HG03175 (cell line): ENCODE measurements around the gene CPEB3.
A peak's percentile ranks its signal among the peaks of the same experiment; 100 is the strongest.
"Not testable (repeated sequence)": the region's sequence is repeated elsewhere in the genome, so short reads cannot be mapped to it uniquely, and the experiment has no call there.

Source experiments
- ATAC-seq: cut with Tn5 transposase; IDR thresholded peaks from one replicate; pipeline ENCODE4 v1.9.1; 2021; ENCODE audit warnings: mild to moderate bottlenecking, moderate library complexity; ENCODE audit not compliant: unreplicated experiment

The CPEB3 gene

DNA sequence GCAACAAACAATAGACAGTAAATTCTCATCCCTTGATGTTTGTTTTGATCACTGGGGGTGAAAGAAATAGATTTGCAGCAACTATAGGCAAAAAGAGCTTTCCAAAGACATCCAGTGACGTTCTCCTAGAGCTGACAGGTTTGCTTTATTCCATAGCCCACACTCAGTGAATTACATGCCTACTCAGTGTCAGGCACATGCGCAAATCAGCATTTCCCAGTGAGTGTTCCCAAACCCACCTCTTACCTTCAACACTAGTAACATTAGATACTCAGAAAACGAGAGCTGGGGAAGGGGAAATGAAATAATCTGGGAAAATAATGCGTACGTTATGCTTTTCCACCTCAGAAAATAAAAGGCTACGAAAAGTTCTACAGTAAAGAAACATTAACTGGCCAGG is 144.1 kb downstream of the CPEB3 start:
- ATAC-seq = no peak

DNA sequence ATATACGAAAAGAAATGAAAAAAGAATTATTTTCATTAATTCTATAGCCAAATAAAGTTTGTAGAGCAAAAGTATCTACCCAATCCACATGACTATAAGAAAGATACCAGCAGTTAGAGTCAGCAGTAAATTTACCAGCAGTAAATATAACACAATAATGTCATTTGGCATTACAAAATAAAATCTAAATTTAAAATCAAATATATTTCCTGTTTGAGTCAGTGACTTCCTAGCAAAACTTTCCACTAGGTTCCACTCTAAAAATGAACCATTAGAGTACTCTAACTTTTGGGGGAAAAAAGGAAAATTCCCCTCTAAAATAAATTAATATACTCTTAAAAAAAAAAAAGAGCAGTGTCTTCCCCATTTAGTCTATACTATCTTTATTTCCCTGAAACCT is 144.8 kb downstream of the CPEB3 start:
- no peak for ATAC-seq

DNA sequence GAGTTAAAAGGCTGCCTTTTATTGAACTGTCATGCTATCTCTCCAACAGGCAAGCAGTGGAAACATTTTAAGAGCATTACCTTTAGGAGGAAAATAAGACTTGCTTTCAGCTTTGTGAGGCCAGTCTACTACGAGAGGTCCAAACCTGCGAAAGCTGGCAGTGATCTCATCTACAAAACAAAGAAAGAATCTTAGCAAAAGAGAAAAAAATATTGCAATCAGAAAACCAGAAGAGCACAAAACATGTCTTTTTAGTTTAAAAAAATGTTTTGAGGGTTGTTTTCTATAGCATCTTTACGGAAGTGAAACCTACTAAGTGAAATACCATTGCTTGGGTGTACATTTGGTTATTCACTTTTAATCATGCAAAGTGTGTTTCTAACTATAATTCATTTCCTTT is 147.9 kb downstream of the CPEB3 start:
- ATAC-seq = peak; percentile 77

DNA sequence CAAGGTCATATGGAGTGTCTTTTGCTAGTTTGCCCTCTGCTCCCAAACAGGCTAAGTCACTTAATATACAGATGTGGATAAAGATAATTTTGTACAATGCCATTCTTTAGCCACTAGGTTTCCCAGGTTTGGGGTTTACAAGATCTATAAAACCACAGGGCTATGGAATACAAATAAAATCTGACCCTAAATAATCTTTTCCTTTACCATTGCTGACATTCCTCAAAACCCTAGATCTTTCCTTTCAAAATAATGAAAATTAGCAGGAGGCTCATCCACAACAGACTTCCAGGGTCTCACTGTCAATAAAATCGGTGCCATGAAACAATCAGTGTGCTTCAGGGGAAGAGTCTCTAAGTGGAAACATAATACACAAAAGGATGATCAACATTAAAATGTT is 148.4 kb downstream of the CPEB3 start:
- ATAC-seq = no peak

DNA sequence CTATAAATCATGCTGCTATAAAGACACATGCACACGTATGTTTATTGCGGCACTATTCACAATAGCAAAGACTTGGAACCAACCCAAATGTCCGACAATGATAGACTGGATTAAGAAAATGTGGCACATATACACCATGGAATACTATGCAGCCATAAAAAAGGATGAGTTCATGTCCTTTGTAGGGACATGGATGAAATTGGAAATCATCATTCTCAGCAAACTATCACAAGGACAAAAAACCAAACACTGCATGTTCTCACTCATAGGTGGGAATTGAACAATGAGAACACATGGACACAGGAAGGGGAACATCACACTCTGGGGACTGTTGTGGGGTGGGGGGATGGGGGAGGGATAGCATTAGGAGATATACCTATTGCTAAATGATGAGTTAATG is 149.7 kb downstream of the CPEB3 start:
- not testable (repeated sequence) for ATAC-seq

DNA sequence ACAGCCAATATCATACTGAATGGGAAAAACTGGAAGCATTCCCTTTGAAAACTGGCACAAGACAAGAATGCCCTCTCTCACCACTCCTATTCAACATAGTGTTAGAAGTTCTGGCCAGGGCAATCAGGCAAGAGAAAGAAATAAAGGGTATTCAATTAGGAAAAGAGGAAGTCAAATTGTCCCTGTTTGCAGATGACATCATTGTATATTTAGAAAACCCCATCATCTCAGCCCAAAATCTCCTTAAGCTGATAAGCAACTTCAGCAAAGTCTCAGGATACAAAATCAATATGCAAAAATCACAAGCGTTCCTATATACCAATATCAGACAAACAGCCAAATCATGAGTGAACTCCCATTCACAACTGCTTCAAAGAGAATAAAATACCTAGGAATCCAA is 156.8 kb downstream of the CPEB3 start:
- ATAC-seq = not testable (repeated sequence)

DNA sequence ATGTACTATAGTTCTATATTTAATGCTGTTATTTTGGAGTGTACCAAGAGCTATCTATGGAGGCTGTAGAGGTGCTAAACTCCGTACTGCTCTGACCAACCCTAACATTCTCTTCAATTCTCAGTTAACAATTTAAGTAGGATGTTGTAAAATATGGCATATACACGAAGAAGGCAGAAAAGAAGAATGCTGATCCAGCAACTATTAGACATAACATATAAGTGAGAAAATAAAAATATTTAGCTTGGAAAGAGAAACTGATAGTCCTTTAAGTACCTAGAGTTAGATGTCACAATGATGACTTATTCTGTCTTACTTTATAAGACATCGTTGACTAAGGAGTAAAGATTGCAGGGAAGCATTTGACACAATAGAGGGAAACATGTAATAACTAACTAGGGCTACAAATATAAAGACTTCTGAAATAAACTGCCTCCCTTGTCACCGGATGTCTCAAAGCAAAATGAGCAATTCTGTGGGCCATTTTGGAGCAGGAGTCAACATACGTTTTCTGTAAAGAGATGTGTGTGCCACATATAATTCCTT is 159.5 kb downstream of the CPEB3 start:
- no peak for ATAC-seq

DNA sequence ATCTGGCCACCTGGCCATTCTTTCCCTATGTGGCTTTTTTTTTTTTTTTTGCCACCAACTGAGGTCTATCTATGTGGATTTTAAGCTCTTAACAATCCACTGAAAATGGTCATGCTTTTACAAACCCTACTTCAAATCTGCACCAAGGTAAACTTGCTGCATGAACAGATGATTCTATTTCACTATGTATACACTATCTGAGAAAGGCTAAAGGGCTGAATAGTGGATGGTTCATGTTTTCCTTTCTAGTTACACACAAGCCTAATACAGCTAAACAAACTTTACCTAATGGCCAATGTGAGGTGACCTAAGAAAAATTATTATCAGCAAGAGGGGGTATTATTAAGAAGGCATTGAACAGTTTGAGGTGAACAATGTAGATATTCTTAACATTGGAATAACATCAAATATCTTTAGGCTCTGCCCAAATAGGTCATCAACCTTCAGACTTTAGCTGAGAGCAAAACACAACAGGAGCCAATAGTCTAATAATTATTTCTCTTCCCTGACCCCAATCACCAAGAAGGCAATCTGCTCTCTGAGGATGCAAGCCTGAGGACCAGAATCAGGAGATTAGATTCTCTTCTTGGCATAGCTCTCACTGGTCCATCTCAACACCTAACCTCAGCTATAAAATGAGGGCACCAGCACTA is 160.1 kb downstream of the CPEB3 start:
- no peak for ATAC-seq

DNA sequence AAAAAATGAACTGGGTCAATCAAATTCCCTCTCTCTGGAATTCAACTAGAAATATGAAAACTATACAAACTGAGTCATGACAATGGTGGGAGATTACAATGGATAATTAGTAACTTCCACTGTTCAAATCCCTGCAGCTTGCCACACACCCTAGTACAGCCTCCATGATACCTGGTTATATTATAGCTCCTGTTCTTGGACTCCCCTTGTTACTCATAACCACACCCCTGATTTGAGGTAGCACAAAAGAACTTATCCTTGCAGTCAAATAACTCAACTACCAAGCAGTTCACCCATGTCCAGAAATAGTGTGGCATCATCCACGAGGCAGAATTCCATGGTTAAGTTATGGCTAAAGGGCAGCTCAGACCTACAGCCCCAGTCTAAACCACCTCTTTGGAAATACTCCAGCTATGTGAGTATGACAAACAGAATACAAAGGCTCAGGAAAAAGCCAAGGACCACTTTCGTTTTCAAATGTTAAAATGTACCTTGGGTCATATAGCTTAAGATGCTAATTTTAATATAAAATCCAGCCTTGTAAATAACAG is 164.7 kb downstream of the CPEB3 start:
- ATAC-seq = no peak

DNA sequence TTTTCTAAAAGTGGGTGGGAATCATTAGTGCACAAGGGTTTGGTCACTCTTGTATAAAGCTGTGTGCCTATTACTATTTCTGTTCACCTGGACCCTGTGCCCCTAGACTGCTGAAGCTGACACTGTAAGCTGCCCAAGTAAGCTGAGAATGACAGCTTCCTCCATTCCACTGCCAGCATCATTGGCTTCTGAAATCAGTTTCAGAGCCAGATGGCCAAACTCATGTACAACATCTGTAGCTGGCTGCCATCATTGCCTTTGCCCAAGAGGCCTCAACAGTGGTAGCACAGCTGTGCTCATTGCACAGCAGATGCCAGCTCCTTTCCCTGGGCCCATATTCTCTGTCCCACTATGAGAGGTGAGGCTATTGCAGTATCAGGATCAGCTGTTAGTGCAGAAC is 165.7 kb downstream of the CPEB3 start:
- ATAC-seq = no peak

DNA sequence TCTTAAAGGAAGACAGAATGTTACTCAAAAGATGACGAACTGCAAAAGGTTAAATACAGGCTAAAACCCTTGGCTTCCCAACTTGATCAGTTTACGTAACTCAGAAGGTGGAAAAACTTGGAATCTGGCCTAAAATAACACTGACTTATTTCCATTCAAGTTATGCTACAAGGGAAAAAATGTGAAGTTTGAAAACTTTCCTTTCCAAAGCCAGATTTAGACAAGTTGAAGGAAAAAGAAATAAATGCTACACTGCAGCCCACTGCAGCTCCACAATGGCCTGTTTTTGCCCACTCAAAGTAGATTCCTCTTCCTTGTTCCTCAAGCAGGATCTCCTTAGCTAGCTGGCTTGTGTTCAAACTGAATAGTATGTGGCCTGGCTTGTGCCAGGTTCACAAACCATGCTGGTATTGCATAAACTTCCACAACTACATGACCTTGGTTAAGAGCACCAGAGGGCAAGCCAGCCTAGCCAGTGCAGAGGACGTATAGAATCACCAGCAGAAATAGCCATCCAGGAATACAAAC is 166.2 kb downstream of the CPEB3 start:
- no peak for ATAC-seq

DNA sequence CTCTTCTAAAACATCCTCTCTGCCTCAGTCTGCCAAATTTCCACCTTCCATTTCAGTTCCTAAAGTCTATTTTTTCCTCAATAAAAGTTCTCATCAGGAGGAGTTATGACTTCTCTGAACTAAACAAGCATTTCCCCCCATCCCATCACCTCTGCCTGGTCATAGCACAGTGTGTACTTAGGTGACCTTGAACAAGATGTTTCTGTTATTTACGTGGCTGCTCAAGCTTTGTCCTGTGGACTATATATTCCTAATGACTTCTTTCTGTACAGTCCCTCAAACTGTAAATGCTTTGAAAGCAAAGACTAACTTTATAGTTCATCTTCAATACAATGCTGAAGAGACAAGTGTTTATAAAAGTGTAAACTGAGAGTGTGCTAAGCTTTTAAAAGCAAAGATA is 166.9 kb downstream of the CPEB3 start:
- no peak for ATAC-seq

DNA sequence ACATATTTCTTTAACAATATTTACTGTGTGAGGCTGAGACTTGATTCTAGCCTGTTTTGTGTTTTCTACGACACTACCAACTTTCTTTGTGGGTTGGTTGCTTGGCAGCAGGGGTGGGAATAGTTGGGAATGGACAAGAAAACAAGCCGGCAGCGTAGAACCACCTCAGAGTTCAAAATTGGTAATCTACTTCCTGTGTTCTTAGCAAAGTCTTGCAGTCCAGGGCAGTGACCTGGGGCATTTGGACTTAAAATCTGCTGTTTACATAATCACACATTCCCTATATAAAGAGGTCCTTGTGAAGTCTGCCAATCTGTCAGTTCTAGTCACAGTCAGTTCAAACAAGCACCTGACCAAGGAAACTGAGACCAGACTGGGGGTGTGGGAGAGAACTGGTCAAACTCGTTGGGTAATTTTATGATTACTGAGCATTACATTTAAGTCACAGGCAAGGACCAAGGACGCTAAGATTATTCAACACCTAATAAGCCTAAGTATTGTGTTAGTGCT is 167.9 kb downstream of the CPEB3 start:
- ATAC-seq = no peak

DNA sequence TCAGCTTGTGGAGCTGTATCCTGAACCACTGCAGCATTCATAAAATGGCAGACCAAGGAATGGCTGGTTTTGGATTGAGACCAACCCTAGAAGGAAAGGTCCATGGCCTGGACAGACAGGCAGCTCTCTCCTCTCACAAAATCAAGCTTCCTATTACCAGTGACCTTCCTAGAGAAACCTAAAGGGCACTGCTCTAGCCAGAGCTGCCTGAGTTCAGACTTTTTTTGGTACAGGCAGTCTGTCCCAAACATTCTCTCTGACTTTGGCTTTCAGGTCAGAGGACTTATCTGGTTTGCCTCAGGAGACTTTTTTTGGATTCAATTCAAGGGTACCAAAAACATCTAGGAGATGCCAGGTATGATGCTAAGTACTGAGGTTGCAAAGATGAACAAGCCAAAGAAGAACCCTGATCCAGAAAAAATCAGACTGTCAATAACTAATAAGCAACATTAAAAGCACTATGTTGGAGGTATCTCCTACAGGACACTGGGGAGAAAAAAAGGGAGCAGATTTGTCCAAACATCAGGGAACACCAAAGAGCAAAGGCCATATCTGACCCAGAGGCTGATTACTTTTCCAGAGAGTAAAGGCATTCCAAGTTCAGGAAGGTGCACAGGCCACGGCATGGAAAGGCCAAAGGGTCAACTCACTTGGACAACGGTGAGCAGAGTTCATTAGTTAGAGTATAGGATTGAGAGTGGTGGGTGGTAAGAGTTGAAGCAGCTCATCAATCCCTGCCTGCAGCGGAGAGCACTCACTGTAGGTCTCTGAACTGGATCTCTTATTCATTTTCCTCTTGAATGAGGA is 169.0 kb downstream of the CPEB3 start:
- no peak for ATAC-seq

DNA sequence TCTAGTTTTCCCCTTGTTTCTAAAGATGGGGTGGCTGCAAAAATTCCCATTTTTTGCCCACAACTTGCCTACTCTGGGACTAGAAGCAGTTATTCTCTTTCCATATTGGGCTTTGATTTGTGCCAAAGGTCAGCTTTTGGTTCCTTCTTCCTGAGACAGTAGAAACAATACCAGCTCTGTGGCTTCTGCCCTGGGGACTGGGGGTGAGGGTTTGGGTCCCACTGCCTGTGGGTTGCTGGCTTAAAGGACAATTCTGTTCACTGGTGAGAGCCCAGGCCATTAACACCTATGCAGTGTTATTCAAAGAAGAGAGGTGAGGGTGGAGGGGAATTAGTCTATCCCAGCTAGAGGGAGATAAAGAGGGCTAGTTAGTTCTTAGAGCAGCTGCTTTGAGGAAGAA is 171.5 kb downstream of the CPEB3 start:
- no peak for ATAC-seq

DNA sequence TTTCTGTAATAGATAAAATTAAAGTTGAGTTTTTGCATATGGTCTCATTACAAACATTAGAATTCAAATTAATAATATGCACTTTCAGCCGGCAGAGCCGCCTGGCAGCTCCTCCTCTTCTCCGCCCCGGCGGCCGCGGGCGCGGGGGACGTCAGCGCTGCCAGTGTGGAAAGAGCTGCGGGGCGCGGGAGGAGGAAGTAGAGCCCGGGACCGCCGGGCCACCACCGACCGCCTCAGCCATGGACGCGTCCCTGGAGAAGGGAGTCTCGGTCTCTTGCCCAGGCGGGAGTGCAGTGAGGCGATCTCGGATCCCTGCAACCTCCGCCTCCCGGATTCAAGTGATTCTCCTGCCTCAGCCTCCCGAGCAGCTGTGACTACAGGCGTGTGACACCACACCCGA is 176.0 kb downstream of the CPEB3 start:
- ATAC-seq = not testable (repeated sequence)

DNA sequence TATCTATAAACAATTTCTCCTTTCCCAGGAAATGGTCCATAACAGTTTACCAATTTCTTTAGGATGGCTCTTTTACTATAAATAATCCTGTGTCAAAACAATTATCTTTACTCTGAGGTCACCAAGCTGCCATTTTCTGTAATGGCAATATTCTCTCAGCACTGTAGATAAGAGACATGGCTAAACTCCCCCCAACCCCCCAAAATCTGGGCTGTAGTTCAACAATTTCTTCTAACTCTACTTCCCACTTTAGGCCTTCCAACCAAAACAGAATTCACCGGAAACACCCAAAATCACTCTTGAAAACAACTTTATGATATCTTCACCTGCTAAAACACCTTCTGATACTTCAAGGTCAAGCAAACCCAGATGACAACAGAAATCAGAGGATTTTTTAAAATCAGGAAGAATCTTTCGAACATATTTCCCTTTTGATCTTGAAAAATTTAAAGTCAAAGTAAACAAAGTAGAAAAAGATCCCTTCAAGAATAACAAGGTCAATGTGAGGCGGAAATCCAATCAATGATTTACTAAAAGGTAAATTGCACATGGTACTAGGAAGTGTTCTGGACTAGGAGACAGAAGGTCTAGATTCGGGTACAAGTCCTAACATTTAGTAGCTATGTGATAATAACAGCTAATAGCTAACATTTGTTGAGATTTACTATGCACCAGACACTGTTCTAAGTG is 176.8 kb downstream of the CPEB3 start:
- ATAC-seq = no peak

DNA sequence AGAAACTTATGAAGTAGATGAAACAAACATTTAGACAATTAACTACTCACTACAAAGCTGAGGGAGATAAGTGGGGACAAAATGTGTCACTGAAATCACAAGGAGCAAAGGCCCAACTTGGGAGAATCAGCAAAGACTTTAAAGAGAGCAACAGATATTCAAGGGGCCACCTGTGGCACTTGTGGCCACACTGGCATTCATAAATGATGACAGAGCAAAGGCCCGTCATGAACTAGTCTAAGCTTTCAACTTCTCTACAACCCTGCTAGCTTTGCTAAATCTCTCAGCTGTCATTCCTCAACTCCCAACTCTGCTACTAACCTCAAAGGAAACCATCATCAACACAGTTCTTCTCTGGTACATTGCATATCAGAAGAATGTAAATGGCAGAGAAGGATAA is 178.4 kb downstream of the CPEB3 start:
- no peak for ATAC-seq

DNA sequence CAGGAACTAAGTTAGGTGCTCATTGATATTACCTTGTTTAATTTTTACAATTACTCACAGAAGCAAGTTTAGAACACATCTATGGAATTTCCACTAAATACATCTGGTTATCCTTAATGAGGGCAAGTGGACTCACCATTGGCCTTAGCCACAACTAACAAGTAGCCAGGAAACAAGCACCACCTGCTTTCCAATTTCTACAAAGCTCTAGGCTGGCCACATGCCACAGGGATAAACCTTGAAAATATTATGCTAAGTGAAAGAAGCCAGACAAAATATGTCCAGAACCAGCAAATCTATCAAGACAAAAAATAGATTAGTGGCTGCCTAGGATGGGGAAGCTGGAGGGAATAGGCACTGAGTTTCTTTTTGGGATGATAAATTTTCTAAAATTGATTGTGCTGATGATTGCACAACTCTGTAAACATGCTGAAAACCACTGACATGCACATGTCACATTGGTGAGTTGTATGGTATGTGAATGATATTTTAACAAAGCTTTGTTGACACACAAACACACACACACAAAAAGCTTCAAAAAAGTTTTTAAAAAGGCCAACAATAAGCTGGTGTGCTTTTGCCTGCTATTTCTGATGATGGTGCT is 179.4 kb downstream of the CPEB3 start:
- ATAC-seq = no peak

DNA sequence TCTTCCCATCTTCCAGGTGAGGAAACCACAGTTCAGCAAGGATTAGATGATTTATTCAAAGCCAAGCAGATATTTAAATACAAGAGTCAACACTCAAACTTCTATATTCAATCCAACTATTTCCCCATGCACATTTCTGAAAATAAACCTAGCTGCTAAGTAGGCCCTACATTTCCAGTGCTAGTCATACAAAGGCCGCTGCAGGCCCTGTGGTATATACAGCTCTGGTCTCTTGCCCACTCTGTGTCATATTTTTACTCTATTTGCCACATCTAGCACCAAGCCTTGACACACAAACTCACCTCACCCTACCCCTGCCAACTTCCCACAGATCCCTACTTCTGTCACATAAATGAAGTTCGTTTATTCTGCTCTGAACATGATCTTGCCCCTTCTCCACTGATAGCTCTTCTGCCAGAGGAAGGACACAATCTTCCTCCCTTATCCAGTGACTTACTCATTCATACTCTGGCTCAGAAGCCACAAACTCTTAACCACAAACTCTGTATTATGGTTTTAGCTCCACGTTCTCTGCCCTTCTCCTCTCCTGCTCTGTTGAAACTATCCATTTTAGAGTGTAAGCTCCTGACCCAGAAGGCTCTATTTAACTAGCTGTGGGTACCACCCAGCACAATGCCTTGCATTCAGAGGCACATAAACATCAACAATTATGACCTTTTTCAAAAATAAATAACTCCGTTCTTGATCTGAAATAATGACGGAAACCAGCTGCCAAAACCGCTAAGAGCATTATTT is 180.7 kb downstream of the CPEB3 start:
- no peak for ATAC-seq
